ENCODE measurements around the gene HIC1. TPM values are rescaled to one million over a fixed set of nuclear protein-coding genes. Genes with fewer than 3 reads are reported as not detected.

HIC1 gene
- total RNA-seq, 5 donors from 2014 or later (not counting 1 experiment from before 2014, with no cell fraction given), result 3.2 to 12.3 (median 8.4) TPM

- 79% methylated on average over 4 of the region's 8 CpGs for WGBS (ENCODE audit: insufficient coverage)
- Histone ChIP-seq H3K27ac (ENCODE audit: low read length) (no peak overlapping the region), H3K4me3 (ENCODE audit: control insufficient read depth in 1 of 2, extremely low read depth in 1 of 2, low read length in 1 of 2) (no peak overlapping the region), H3K36me3 (ENCODE audit: control insufficient read depth in 2 of 2, extremely low read depth in 1 of 2, insufficient read depth in 1 of 2, low read length in 1 of 2) (no peaks in the 10 kb centered on the region), H3K27me3 (replicated peaks in 1 of 2; ENCODE audit: control insufficient read depth in 2 of 2, extremely low read depth in 1 of 2, insufficient read depth in 2 of 2, low read length in 1 of 2) (peaks cover 0 to 88% of the 10 kb centered on the region in 2 experiments), H3K9me3 (no peaks in the 10 kb centered on the region), H3K4me1 (ENCODE audit: control insufficient read depth in 1 of 2, extremely low read depth in 1 of 2, insufficient read depth in 2 of 2, low read length in 2 of 2) (peaks cover 6 to 26% of the 10 kb centered on the region in 2 experiments)
- ChIA-PET POLR2A (no interaction called here), CTCF (no interaction called here)
- DNase-seq, result no peak
- ATAC-seq (replicated peaks in 1 of 4), result no peak
- peaks cover 17 to 19% of the 10 kb centered on the region in 2 donors for H3K27me3 Mint-ChIP-seq
- no peak overlapping the region for H3K27ac Mint-ChIP-seq
- no peaks in the 10 kb centered on the region for H3K9me3 Mint-ChIP-seq
- no peaks in the 10 kb centered on the region for H3K36me3 Mint-ChIP-seq
- H3K4me1 Mint-ChIP-seq, result peaks cover 12 to 16% (median 13%) of the 10 kb centered on the region in 3 donors
- H3K4me3 Mint-ChIP-seq, result no peak overlapping the region
Measured at GRCh38 chr17:2019723-2020122, 35.2 kb upstream of the HIC1 start.

- H3K9me3 Mint-ChIP-seq, result no peaks in the 10 kb centered on the region
- H3K27me3 Mint-ChIP-seq, result peaks cover 17 to 19% of the 10 kb centered on the region in 2 donors
- H3K36me3 ChIP-seq (ENCODE audit: control insufficient read depth in 2 of 2, extremely low read depth in 1 of 2, insufficient read depth in 1 of 2, low read length in 1 of 2), result no peaks in the 10 kb centered on the region
- 16% methylated on average over 7 of the region's 8 CpGs for WGBS (ENCODE audit: insufficient coverage)
- no peak overlapping the region for H3K27ac ChIP-seq (ENCODE audit: low read length)
- H3K36me3 Mint-ChIP-seq, result no peaks in the 10 kb centered on the region
- POLR2A ChIA-PET, result no interaction called here
- H3K4me1 ChIP-seq (ENCODE audit: control insufficient read depth in 1 of 2, extremely low read depth in 1 of 2, insufficient read depth in 2 of 2, low read length in 2 of 2), result peaks cover 6 to 33% of the 10 kb centered on the region in 2 experiments
- no peak for ATAC-seq (replicated peaks in 1 of 4)
- CTCF ChIA-PET, result interaction anchor here in 1 of 2 donors (0.6 kb wide), 1 partner anchor 351 kb away, joined by 4 read pairs; no protein-coding TSS in a partner anchor
- H3K4me3 ChIP-seq (ENCODE audit: control insufficient read depth in 1 of 2, extremely low read depth in 1 of 2, low read length in 1 of 2), result no peak overlapping the region
- no peak for DNase-seq
- peaks cover 0 to 84% of the 10 kb centered on the region in 2 experiments for H3K27me3 ChIP-seq (replicated peaks in 1 of 2; ENCODE audit: control insufficient read depth in 2 of 2, extremely low read depth in 1 of 2, insufficient read depth in 2 of 2, low read length in 1 of 2)
- H3K9me3 ChIP-seq, result no peaks in the 10 kb centered on the region
- H3K4me3 Mint-ChIP-seq, result no peak overlapping the region
- no peak overlapping the region for H3K27ac Mint-ChIP-seq
- peaks cover 12 to 19% (median 14%) of the 10 kb centered on the region in 3 donors for H3K4me1 Mint-ChIP-seq
Measured at GRCh38 chr17:2020721-2021120, 34.2 kb upstream of the HIC1 start.

GRCh38 chr17:2022647-2023240, 32.2 kb upstream of the HIC1 start:
- Histone ChIP-seq H3K27me3 (replicated peaks in 1 of 2; ENCODE audit: control insufficient read depth in 2 of 2, extremely low read depth in 1 of 2, insufficient read depth in 2 of 2, low read length in 1 of 2) (peaks cover 2 to 85% of the 10 kb centered on the region in 2 experiments), H3K36me3 (ENCODE audit: control insufficient read depth in 2 of 2, extremely low read depth in 1 of 2, insufficient read depth in 1 of 2, low read length in 1 of 2) (no peaks in the 10 kb centered on the region), H3K4me1 (ENCODE audit: control insufficient read depth in 1 of 2, extremely low read depth in 1 of 2, insufficient read depth in 2 of 2, low read length in 2 of 2) (peaks cover 8 to 38% of the 10 kb centered on the region in 2 experiments), H3K9me3 (no peaks in the 10 kb centered on the region), H3K4me3 (ENCODE audit: control insufficient read depth in 1 of 2, extremely low read depth in 1 of 2, low read length in 1 of 2) (peak overlapping the region in 1 of 2 donors; percentile 17), H3K27ac (ENCODE audit: low read length) (no peak overlapping the region)
- Mint-ChIP-seq H3K27me3 (peaks cover 25 to 32% of the 10 kb centered on the region in 2 donors), H3K27ac (no peak overlapping the region), H3K36me3 (no peaks in the 10 kb centered on the region), H3K4me3 (peak overlapping the region; percentile 49 to 78 (median 65)), H3K4me1 (peaks cover 16 to 26% (median 20%) of the 10 kb centered on the region in 3 donors), H3K9me3 (no peaks in the 10 kb centered on the region)
- WGBS (ENCODE audit: insufficient coverage), result 70% methylated on average over 10 of the region's 15 CpGs
- DNase-seq, result peak in 3 of 35 experiments; percentile 17 to 26 (median 19)
- POLR2A ChIA-PET, result interaction anchor here in 1 of 2 donors (0.6 kb wide), 1 partner anchor 16 kb away, joined by 3 read pairs; no protein-coding TSS in a partner anchor
- peak in 2 of 4 experiments; percentile 20 to 21 for ATAC-seq (replicated peaks in 1 of 4)
- CTCF ChIA-PET, result no interaction called here

GRCh38 chr17:2023256-2023655, 31.6 kb upstream of the HIC1 start:
- ATAC-seq (replicated peaks in 1 of 4), result no peak
- peaks cover 8 to 38% of the 10 kb centered on the region in 2 experiments for H3K4me1 ChIP-seq (ENCODE audit: control insufficient read depth in 1 of 2, extremely low read depth in 1 of 2, insufficient read depth in 2 of 2, low read length in 2 of 2)
- Mint-ChIP-seq H3K9me3 (no peaks in the 10 kb centered on the region), H3K27me3 (peaks cover 20 to 29% of the 10 kb centered on the region in 2 donors), H3K27ac (no peak overlapping the region), H3K36me3 (no peaks in the 10 kb centered on the region), H3K4me3 (peak overlapping the region; percentile 53 to 78 (median 65)), H3K4me1 (peaks cover 16 to 26% (median 20%) of the 10 kb centered on the region in 3 donors)
- H3K4me3 ChIP-seq (ENCODE audit: control insufficient read depth in 1 of 2, extremely low read depth in 1 of 2, low read length in 1 of 2), result peak overlapping the region in 1 of 2 donors; percentile 17
- 65% methylated on average over 13 of the region's 16 CpGs for WGBS (ENCODE audit: insufficient coverage)
- H3K27me3 ChIP-seq (replicated peaks in 1 of 2; ENCODE audit: control insufficient read depth in 2 of 2, extremely low read depth in 1 of 2, insufficient read depth in 2 of 2, low read length in 1 of 2), result peaks cover 2 to 85% of the 10 kb centered on the region in 2 experiments
- no peak overlapping the region for H3K27ac ChIP-seq (ENCODE audit: low read length)
- POLR2A ChIA-PET, result no interaction called here
- CTCF ChIA-PET, result no interaction called here
- no peaks in the 10 kb centered on the region for H3K9me3 ChIP-seq
- no peaks in the 10 kb centered on the region for H3K36me3 ChIP-seq (ENCODE audit: control insufficient read depth in 2 of 2, extremely low read depth in 1 of 2, insufficient read depth in 1 of 2, low read length in 1 of 2)
- DNase-seq, result no peak

GRCh38 chr17:2023692-2024571, 31.0 kb upstream of the HIC1 start:
- ATAC-seq (replicated peaks in 1 of 4) (peak in 2 of 4 experiments; percentile 13 to 48), DNase-seq (peak in 19 of 35 experiments; percentile 12 to 66 (median 40))
- no peaks in the 10 kb centered on the region for H3K9me3 Mint-ChIP-seq
- H3K27me3 Mint-ChIP-seq, result peaks cover 18 to 31% of the 10 kb centered on the region in 2 donors
- H3K36me3 Mint-ChIP-seq, result no peaks in the 10 kb centered on the region
- H3K36me3 ChIP-seq (ENCODE audit: control insufficient read depth in 2 of 2, extremely low read depth in 1 of 2, insufficient read depth in 1 of 2, low read length in 1 of 2), result no peaks in the 10 kb centered on the region
- WGBS (ENCODE audit: insufficient coverage), result 4% methylated on average over 82 of the region's 85 CpGs
- peak overlapping the region; percentile 72 to 79 (median 78) for H3K4me3 Mint-ChIP-seq
- peaks cover 16 to 26% (median 20%) of the 10 kb centered on the region in 3 donors for H3K4me1 Mint-ChIP-seq
- H3K9me3 ChIP-seq, result no peaks in the 10 kb centered on the region
- ChIA-PET CTCF (no interaction called here), POLR2A (no interaction called here)
- H3K27ac ChIP-seq (ENCODE audit: low read length), result no peak overlapping the region
- no peak overlapping the region for H3K27ac Mint-ChIP-seq
- H3K4me1 ChIP-seq (ENCODE audit: control insufficient read depth in 1 of 2, extremely low read depth in 1 of 2, insufficient read depth in 2 of 2, low read length in 2 of 2), result peaks cover 8 to 38% of the 10 kb centered on the region in 2 experiments
- peak overlapping the region; percentile 39 to 80 for H3K4me3 ChIP-seq (ENCODE audit: control insufficient read depth in 1 of 2, extremely low read depth in 1 of 2, low read length in 1 of 2)
- H3K27me3 ChIP-seq (replicated peaks in 1 of 2; ENCODE audit: control insufficient read depth in 2 of 2, extremely low read depth in 1 of 2, insufficient read depth in 2 of 2, low read length in 1 of 2), result peaks cover 2 to 85% of the 10 kb centered on the region in 2 experiments

GRCh38 chr17:2024572-2025219, 30.2 kb upstream of the HIC1 start:
- H3K4me3 ChIP-seq (ENCODE audit: control insufficient read depth in 1 of 2, extremely low read depth in 1 of 2, low read length in 1 of 2), result peak overlapping the region; percentile 39 to 80
- ChIA-PET CTCF (interaction anchor here (0.6 to 0.8 kb wide), 3 partner anchors 116 to 391 kb away, joined by 3 to 4 read pairs (median 4); no protein-coding TSS in a partner anchor), POLR2A (no interaction called here)
- H3K36me3 Mint-ChIP-seq, result no peaks in the 10 kb centered on the region
- H3K27me3 ChIP-seq (replicated peaks in 1 of 2; ENCODE audit: control insufficient read depth in 2 of 2, extremely low read depth in 1 of 2, insufficient read depth in 2 of 2, low read length in 1 of 2), result peaks cover 2 to 85% of the 10 kb centered on the region in 2 experiments
- peaks cover 19 to 27% (median 20%) of the 10 kb centered on the region in 3 donors for H3K4me1 Mint-ChIP-seq
- H3K36me3 ChIP-seq (ENCODE audit: control insufficient read depth in 2 of 2, extremely low read depth in 1 of 2, insufficient read depth in 1 of 2, low read length in 1 of 2), result no peaks in the 10 kb centered on the region
- H3K4me1 ChIP-seq (ENCODE audit: control insufficient read depth in 1 of 2, extremely low read depth in 1 of 2, insufficient read depth in 2 of 2, low read length in 2 of 2), result peaks cover 8 to 43% of the 10 kb centered on the region in 2 experiments
- no peak overlapping the region for H3K27ac ChIP-seq (ENCODE audit: low read length)
- peak overlapping the region; percentile 72 to 79 (median 78) for H3K4me3 Mint-ChIP-seq
- H3K9me3 ChIP-seq, result no peaks in the 10 kb centered on the region
- WGBS (ENCODE audit: insufficient coverage), result 1% methylated on average over 73 of the region's 73 CpGs
- DNase-seq (peak in 1 of 35 experiments; percentile 28), ATAC-seq (replicated peaks in 1 of 4) (peak; percentile 8 to 18 (median 16))
- H3K27ac Mint-ChIP-seq, result no peak overlapping the region
- H3K9me3 Mint-ChIP-seq, result no peaks in the 10 kb centered on the region
- H3K27me3 Mint-ChIP-seq, result peaks cover 12 to 29% of the 10 kb centered on the region in 2 donors
